Osteoblast (primary cell): ENCODE measurements around the gene SUCNR1. TPM values are rescaled to one million over a fixed set of nuclear protein-coding genes. Genes with fewer than 3 reads are reported as not detected.

Source experiments
- DNase-seq: peaks from one replicate; pipeline ENCODE4 v3.0.0; 2011; ENCODE audit warnings: low spot score, mixed read lengths; ENCODE audit not compliant: insufficient read length; ENCODE audit errors: missing footprints
- H2AFZ ChIP-seq: 2 replicates; pipeline ENCODE4 v1.6.0; 2011; ENCODE audit warnings: mild to moderate bottlenecking, low read length
- H3K27ac ChIP-seq: 2 replicates; pipeline ENCODE4 v1.5.1; 2011; ENCODE audit warnings: mild to moderate bottlenecking, low read depth, low read length, moderate library complexity
- H3K27me3 ChIP-seq: 2 replicates; pipeline ENCODE4 v1.6.0; 2012; ENCODE audit warnings: mild to moderate bottlenecking, control low read depth, inconsistent platforms, low read length, moderate library complexity; ENCODE audit not compliant: insufficient read depth
- H3K36me3 ChIP-seq: 2 replicates; pipeline ENCODE4 v1.5.1; 2011; ENCODE audit warnings: mild to moderate bottlenecking, low read length, control low read depth, moderate library complexity; ENCODE audit not compliant: insufficient read depth
- H3K4me1 ChIP-seq: 2 replicates; pipeline ENCODE4 v1.5.1; 2011; ENCODE audit warnings: mild to moderate bottlenecking, low read length, control low read depth, moderate library complexity; ENCODE audit not compliant: insufficient read depth
- H3K4me2 ChIP-seq: 2 replicates; pipeline ENCODE4 v1.6.0; 2011; ENCODE audit warnings: mild to moderate bottlenecking, low read length; ENCODE audit not compliant: insufficient read depth
- H3K4me3 ChIP-seq: fragments of 200-600 bp; sonication (generic); 3 replicates; pipeline ENCODE4 v1.5.1; 2012; ENCODE audit warnings: mild to moderate bottlenecking, low read length, inconsistent platforms; ENCODE audit not compliant: insufficient read depth
- H3K79me2 ChIP-seq: 2 replicates; pipeline ENCODE4 v1.6.0; 2012; ENCODE audit warnings: mild to moderate bottlenecking, low read length, control low read depth, inconsistent platforms; ENCODE audit not compliant: insufficient read depth
- H3K9me3 ChIP-seq: 2 replicates; pipeline ENCODE4 v1.5.1; 2011; ENCODE audit warnings: low read depth, low read length, control low read depth
- H4K20me1 ChIP-seq: 2 replicates; pipeline ENCODE4 v1.6.0; 2012; ENCODE audit warnings: mild to moderate bottlenecking, low read length, control low read depth; ENCODE audit not compliant: insufficient read depth
- total RNA-seq: library from RNA; depleted of rRNA; stranded (reverse); fragments of >200 nt; gene quantifications from 2 replicates; pipeline ENCODE4 v1.2.3, GENCODE V29; 2012
- TF ChIP-seq, protein P1 (sequence below): IDR thresholded peaks from 2 replicates; pipeline ENCODE4 v1.5.1; 2011; ENCODE audit warnings: mild to moderate bottlenecking, low read depth, low read length, moderate library complexity; ENCODE audit errors: extremely low read depth

SUCNR1 gene
- total RNA-seq, 1 donor, result under 0.01 TPM

GRCh38 chr3:151909681-151910405, 36.4 kb downstream of the SUCNR1 start:
- H3K4me2 ChIP-seq, result no peak overlapping the region
- no peaks in the 10 kb centered on the region for H3K9me3 ChIP-seq
- H3K27ac ChIP-seq, result no peak overlapping the region
- H3K4me1 ChIP-seq, result peaks cover 17% of the 10 kb centered on the region
- H2AFZ ChIP-seq, result no peak overlapping the region
- H3K36me3 ChIP-seq, result no peaks in the 10 kb centered on the region
- no peaks in the 10 kb centered on the region for H4K20me1 ChIP-seq
- no peaks in the 10 kb centered on the region for H3K27me3 ChIP-seq
- DNase-seq, result no peak
- TF ChIP-seq, protein P1, sequence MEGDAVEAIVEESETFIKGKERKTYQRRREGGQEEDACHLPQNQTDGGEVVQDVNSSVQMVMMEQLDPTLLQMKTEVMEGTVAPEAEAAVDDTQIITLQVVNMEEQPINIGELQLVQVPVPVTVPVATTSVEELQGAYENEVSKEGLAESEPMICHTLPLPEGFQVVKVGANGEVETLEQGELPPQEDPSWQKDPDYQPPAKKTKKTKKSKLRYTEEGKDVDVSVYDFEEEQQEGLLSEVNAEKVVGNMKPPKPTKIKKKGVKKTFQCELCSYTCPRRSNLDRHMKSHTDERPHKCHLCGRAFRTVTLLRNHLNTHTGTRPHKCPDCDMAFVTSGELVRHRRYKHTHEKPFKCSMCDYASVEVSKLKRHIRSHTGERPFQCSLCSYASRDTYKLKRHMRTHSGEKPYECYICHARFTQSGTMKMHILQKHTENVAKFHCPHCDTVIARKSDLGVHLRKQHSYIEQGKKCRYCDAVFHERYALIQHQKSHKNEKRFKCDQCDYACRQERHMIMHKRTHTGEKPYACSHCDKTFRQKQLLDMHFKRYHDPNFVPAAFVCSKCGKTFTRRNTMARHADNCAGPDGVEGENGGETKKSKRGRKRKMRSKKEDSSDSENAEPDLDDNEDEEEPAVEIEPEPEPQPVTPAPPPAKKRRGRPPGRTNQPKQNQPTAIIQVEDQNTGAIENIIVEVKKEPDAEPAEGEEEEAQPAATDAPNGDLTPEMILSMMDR, result no peak
- no peak overlapping the region for H3K4me3 ChIP-seq
- no peaks in the 10 kb centered on the region for H3K79me2 ChIP-seq

DNA sequence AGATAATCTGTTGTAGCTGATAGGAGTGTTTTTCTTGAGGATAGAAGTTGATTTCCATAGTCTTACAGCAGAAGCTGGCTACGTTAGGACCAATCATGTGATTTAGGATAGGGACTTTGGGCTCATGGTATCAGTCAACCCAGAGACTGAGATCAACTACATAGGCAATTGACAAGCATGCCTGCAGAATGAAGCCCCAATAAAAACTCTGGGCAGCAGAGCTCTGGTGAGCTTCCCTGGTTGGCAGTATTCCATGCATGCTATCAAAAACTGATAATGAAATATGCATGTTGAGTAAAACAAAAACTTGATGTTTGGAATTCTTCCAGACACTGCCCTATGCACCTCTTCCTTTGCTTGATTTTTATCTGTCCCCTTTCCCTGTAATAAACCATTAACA, 38.0 kb downstream of the SUCNR1 start:
- no peak for DNase-seq
- H2AFZ ChIP-seq, result no peak overlapping the region
- no peaks in the 10 kb centered on the region for H3K9me3 ChIP-seq
- H3K4me3 ChIP-seq, result no peak overlapping the region
- H3K4me1 ChIP-seq, result peaks cover 21% of the 10 kb centered on the region
- peak overlapping the region; percentile 45 for H3K27ac ChIP-seq
- H3K79me2 ChIP-seq, result no peaks in the 10 kb centered on the region
- H4K20me1 ChIP-seq, result no peaks in the 10 kb centered on the region
- TF ChIP-seq, protein P1, result no peak
- H3K27me3 ChIP-seq, result no peaks in the 10 kb centered on the region
- no peak overlapping the region for H3K4me2 ChIP-seq
- H3K36me3 ChIP-seq, result no peaks in the 10 kb centered on the region

- peak overlapping the region; percentile 45 for H3K27ac ChIP-seq
- H3K4me3 ChIP-seq, result no peak overlapping the region
- no peaks in the 10 kb centered on the region for H3K36me3 ChIP-seq
- no peaks in the 10 kb centered on the region for H3K9me3 ChIP-seq
- H4K20me1 ChIP-seq, result no peaks in the 10 kb centered on the region
- H2AFZ ChIP-seq, result no peak overlapping the region
- H3K27me3 ChIP-seq, result no peaks in the 10 kb centered on the region
- TF ChIP-seq, protein P1, result no peak
- H3K79me2 ChIP-seq, result no peaks in the 10 kb centered on the region
- peak; percentile 86 for DNase-seq
- no peak overlapping the region for H3K4me2 ChIP-seq
- peaks cover 25% of the 10 kb centered on the region for H3K4me1 ChIP-seq
Measured at GRCh38 chr3:151912028-151912427, 38.6 kb downstream of the SUCNR1 start.

GRCh38 chr3:151916781-151917180, 43.3 kb downstream of the SUCNR1 start:
- Histone ChIP-seq H3K27me3 (no peaks in the 10 kb centered on the region), H3K36me3 (no peaks in the 10 kb centered on the region), H3K79me2 (no peaks in the 10 kb centered on the region), H3K27ac (no peak overlapping the region), H3K4me1 (peaks cover 17% of the 10 kb centered on the region), H2AFZ (no peak overlapping the region), H3K4me3 (no peak overlapping the region), H3K4me2 (no peak overlapping the region), H3K9me3 (no peaks in the 10 kb centered on the region), H4K20me1 (no peaks in the 10 kb centered on the region)
- no peak for DNase-seq
- TF ChIP-seq, protein P1, result no peak
